Measurements from ENCODE around the gene SCAF4.

SCAF4 gene

DNA sequence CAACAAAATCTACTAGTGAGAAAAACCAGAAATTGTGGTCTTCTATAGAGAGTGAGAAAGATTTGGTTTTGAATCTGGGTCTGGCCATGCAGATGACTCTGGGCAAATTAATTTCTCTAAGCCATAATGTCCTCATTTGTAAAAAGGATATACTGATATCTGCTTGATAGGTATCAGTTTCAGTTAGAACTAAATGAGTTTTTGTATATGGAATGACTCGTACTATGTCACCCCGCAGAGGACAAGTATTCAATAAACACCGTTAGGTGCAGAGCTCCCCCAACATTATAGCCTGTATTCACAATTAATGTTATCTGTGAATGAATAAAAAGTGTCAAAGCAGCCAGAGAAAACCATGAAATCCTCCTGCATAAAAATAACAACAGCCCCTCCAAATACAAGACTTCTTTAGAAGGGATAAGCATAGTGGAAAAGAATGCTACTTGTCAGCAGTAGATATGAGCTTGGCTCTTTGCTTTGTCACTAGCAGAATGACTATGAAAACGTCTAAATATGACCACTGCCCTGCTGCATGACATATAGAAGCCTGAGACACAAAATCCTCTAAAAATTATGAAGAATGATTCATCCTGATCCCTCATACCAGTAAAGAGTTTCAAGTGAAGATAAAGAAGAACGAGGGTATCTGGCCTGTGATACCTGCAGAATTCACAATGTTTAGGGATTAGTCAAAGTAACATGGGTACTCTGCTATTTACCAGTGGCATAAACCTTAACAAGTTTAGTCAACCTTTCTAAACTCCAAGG is 17.8 kb downstream of the SCAF4 start:
- in situ Hi-C loops (cut with HindIII; ENCODE audit: low sequenced_read_pairs): no loop called here

DNA sequence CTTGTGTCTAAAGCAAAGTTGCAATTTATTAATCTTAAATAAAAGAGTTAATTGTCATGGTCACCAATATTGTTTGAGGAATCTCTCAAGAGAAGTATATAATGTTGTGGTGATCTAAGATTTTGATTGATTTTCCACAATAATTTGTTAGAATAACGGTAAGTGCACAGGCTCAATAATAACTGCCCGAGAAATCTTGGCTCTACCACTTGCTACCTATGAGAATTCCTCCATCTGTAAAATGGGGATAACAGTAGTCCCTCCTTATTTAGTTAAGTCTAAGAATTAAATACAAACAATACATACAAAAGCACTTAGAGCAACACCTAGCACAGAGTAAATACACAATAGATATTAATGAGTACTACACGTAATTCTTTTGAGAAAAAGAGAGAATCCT is 18.8 kb downstream of the SCAF4 start:
- in situ Hi-C loops (cut with HindIII; ENCODE audit: low sequenced_read_pairs): no loop called here

DNA sequence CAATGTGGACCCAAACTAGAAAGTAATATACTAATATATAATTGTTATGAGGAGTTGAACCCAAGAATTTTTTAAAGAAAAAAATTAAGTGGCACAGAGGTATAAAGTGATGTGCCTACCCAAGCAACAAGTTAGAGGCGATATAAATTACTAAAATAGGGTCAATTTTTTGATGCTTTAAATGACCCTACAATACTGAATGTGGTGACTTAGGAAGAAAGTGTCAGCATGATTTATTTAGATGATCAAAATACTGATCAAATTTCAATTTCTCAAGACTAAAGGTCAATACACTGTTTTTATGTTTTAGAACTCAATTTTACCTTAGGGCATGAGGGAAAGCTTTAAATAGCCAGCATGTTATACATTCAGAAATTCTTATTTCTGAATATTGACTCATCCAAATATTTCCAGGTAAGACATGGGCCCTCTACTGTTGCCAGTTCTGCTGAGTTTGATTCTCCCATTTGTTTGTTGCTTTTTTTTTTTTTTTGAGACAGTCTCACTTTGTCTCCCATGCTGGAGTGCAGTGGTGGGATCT is 20.1 kb downstream of the SCAF4 start:
- in situ Hi-C loops (cut with HindIII; ENCODE audit: low sequenced_read_pairs): no loop called here

- in situ Hi-C loops (cut with HindIII; ENCODE audit: low sequenced_read_pairs): no loop called here
These were observed 20.6 kb downstream of the SCAF4 start for GRCh38 chr21:31711326-31711725.

- in situ Hi-C loops (cut with HindIII; ENCODE audit: low sequenced_read_pairs): no loop called here
These were observed 21.3 kb downstream of the SCAF4 start for GRCh38 chr21:31710586-31710985.

DNA sequence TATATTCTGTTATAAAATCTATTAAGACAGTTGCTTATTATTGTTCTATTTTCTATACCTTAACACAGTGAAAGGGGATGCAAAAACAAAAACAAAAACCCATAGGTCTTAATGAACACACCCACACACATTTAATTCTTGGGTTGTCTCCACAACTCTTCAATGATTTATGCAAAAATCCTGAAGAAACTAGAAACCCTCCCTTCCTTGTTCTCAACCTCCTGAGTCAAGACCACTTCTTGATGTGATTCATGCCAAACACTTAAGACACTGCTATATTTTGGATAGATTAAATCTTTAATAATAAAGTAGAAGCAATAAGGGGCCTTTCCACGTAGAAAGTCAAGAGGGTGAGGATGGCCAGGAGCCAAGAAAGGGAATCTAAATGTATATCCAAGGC is 23.4 kb downstream of the SCAF4 start:
- in situ Hi-C loops (cut with HindIII; ENCODE audit: low sequenced_read_pairs): no loop called here

DNA sequence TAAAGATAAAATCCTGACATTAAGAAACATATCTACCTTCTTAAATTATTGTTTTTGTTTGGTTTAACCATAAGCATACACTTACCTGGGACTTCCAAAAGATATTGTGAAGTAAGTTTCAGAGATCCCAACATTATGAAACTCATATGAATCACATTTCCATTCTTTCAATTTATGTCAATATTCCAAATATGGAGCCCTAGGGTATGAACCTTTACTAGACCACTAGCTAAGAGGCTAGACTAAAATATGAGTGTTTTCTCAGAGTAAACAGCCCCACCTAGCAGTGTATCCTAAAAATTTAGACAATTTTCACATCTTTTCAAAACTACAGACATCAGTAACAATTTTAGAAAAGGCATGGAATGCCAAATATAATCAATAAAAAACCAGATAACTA is 24.4 kb downstream of the SCAF4 start:
- in situ Hi-C loops (cut with HindIII; ENCODE audit: low sequenced_read_pairs): no loop called here

DNA sequence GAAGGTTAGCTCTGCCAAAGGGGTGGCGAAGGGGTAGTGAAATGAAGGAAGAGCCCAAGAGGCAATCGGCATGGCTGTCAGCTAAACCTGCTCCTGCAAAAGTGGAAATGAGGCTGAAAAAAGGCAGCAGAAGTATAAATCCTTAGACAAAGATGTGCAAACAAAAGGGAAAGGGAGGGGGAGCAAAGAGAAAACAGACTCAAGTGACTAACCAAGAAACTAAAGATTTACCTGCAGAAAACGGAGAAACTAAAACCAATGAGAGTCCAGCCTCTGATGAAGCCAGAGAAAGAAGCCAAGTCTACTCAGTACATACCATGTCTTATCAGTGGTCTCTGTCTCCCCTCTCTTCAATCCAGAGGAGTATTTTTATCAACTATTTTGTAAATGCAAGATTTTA is 25.4 kb downstream of the SCAF4 start:
- in situ Hi-C loops (cut with HindIII; ENCODE audit: low sequenced_read_pairs): no loop called here

DNA sequence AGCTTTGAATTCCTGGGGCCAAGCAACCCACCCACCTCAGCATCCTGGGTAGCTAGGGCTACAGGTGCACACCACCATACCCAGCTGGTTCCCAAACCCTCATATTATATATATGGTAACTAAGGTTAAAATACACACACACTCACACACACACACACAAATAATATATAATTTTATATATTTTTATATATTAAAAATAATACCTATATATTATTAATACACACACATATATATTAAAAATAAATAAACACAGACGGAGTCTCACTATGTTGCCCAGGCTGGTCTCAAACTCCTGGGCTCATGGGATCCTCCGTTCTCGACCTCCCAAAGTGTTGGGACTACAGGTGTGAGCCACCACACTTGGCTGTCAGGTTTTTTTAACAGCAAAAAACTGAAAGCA is 31.9 kb downstream of the SCAF4 start:
- in situ Hi-C loops (cut with HindIII; ENCODE audit: low sequenced_read_pairs): no loop called here

DNA sequence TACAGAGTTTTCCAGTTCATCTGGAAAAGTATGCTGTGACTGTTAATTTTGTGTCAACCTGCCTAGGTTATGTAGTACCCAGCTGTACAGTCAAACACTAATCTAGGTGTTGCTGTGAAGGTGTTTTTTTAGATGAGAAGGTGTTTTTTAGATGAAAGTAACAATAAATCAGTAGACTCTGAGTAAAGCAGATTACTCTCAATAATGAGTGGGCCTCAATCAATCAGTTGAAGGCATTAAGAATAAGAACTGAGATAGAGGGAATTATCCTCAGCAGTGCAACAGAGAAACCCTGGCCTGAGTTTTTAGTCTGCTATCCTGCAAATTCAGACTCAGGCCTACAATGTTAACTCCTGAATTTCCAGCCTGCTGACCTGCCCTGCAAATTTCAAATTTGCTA is 33.5 kb downstream of the SCAF4 start:
- in situ Hi-C loops (cut with HindIII; ENCODE audit: low sequenced_read_pairs): no loop called here

- in situ Hi-C loops (cut with HindIII; ENCODE audit: low sequenced_read_pairs): no loop called here
These were observed 35.5 kb downstream of the SCAF4 start for GRCh38 chr21:31696424-31696823.

- in situ Hi-C loops (cut with HindIII; ENCODE audit: low sequenced_read_pairs): no loop called here
These were observed 38.7 kb downstream of the SCAF4 start for GRCh38 chr21:31693222-31693621.

GRCh38 chr21:31688603-31689368 is 43.1 kb downstream of the SCAF4 start:
- in situ Hi-C loops (cut with HindIII; ENCODE audit: low sequenced_read_pairs): no loop called here

DNA sequence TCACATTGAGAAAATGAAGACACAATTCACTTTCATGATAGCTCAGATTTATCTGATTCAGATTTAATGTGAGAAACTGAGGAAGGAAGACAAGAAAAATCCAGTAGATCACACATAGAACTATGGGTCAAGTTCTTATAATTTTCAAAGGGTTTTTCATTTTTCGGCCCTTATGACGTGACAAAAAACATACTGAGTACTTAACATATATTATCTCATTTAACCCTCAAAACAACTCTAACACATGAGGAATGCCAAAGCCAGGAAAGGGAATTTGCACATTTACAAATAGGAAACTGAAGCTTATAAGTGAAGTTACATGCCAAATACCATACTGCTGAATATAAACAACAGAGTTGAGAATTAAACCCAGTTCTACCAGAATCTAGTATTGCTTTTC is 44.8 kb downstream of the SCAF4 start:
- in situ Hi-C loops (cut with HindIII; ENCODE audit: low sequenced_read_pairs): no loop called here

DNA sequence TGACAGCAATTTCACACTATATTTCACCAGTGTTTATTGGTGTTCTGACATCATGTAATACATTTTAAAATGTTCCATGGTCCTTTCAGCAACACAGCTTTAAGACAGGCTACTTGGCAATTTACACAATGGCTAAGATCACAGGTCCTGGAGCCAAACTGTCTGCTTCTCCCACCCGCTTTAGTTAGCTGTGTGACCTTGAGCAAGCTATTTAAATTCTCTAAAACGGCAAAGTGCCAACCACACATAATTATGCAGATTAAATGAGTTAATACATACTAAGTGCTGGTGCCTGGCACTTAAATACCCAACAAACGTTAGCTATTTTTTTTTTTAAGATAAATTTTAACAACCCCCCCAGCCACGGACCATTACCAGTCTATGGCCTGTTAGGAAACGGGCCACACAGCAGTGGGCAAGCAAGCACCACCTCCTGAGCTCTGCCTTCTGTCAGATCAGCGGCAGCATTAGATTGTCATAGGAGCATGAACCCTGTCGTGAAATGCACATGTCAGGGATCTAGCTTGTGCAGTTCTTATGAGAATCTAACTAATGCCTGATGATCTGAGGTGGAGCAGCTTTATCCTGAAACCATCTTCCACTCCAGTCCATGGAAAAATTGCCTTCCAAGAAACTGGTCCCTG is 45.5 kb downstream of the SCAF4 start:
- in situ Hi-C loops (cut with HindIII; ENCODE audit: low sequenced_read_pairs): no loop called here

GRCh38 chr21:31684918-31685317 is 47.0 kb downstream of the SCAF4 start:
- in situ Hi-C loops (cut with HindIII; ENCODE audit: low sequenced_read_pairs): no loop called here

DNA sequence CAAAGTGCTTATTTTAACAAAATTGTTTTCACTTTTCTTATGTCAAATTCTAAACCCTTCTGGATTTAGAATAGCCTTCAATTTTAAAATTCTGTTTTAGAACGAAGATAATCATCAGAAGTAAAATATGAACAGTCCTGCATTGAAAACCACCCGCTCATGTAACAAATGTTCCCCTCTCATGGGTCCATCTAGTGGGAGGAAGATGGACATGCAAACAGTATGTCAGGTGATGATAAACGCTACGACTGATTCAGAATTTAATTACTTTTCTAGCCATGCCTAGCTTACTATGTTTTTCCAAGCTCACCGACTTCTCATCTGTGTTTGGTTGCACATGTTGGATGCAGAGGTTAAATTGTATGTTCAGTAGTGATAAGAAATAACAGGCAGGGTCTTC is 48.9 kb downstream of the SCAF4 start:
- in situ Hi-C loops (cut with HindIII; ENCODE audit: low sequenced_read_pairs): no loop called here

DNA sequence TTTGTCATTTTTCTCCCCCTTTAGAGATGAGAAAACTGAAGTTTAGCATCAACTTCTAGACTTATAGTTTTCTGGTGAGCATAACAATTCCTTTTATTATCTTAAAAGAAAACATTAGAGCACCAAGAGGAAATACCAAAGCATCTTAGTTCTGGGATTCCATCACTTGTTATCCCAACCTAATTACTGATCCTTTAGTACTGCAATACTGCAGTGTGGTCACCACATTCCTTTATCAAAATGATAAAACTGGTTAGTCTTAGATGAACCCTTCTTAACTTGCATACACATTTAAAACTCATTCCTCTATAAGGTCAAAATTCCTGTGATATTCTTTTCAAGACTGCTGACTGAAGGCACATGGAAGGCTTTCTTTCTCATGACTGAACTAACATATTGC is 49.3 kb downstream of the SCAF4 start:
- in situ Hi-C loops (cut with HindIII; ENCODE audit: low sequenced_read_pairs): no loop called here

GRCh38 chr21:31678478-31678877 is 53.4 kb downstream of the SCAF4 start:
- in situ Hi-C loops (cut with HindIII; ENCODE audit: low sequenced_read_pairs): no loop called here

DNA sequence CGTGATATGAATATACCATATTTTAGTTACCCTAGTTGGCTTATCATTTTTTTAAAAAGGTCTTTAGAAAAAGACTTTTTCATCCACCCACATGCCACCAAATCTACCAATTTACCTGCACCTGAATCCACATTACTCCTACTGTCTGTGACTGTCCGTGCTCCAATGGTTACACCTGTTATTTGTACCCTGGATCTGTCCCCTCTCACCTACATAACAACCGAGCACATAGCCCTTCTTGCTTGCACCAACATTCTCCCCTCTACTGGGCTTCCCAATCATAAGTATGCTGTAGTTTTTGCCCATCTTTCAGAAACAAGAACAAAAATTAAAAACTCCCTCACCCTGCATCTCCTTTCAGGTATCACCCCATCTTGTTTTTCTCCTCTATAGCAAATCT is 54.9 kb downstream of the SCAF4 start:
- in situ Hi-C loops (cut with HindIII; ENCODE audit: low sequenced_read_pairs): no loop called here

- in situ Hi-C loops (cut with HindIII; ENCODE audit: low sequenced_read_pairs): no loop called here
These were observed 56.0 kb downstream of the SCAF4 start for GRCh38 chr21:31675960-31676359.

DNA sequence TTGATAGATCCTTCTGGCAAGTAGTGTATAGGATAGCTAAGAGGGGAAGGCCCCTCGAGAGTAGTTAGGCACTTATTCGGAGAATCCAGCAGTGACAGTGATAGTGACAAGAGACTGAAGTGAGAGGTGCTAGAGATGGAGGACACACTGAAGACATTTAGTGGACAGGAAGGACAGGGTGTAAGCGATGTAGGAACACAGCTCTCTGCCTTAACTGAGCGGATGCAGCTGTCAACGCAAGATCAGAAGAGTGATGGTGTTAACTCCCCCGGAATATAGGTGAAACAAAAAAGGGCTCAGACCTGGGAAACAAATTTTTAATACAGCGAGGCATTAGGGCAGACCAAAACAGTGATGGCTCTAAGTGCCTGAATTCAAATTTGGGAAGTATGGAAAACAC is 56.6 kb downstream of the SCAF4 start:
- in situ Hi-C loops (cut with HindIII; ENCODE audit: low sequenced_read_pairs): no loop called here
